ENCODE results near the gene PTPRD.
"Not testable (repeated sequence)": the region's sequence is repeated elsewhere in the genome, so short reads cannot be mapped to it uniquely, and the experiment has no call there.

The PTPRD gene

DNA sequence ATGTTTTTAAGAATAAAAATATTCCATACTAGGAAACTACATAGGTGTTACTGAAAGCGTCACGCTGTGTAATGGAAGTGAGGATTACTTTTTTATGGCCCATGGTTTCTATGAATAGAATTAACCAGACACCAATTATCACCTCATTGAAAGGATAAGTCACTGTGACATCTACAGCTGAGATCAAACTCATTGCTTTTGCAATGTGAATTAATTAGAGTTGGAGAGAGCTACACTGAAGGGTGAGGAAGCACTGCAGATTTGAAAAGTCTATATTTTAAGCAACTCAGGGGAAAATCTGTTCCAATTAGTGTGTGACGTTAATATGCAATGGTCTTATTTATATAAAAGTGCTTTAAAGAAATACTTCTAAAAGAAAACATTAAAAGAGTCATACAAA is 1513.2 kb downstream of the PTPRD start:
- DNase-seq, result no peak

DNA sequence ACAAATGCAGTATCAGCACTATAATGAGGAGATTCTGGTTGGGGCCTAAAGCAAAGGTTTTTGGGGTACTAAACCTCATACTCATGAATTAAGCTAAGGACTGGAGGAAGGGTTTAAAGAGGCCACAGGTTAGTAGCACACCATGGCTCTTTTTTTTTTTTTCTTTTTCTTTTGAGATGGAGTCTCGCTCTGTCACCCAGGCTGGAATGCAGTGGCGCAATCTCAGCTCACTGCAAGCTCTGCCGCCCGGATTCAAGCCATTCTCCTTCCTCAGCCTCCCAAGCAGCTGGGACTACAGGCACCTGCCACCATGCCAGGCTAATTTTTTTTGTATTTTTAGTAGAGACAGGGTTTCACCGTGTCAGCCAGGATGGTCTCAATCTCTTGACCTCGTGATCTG is 1515.5 kb downstream of the PTPRD start:
- not testable (repeated sequence) for DNase-seq

DNA sequence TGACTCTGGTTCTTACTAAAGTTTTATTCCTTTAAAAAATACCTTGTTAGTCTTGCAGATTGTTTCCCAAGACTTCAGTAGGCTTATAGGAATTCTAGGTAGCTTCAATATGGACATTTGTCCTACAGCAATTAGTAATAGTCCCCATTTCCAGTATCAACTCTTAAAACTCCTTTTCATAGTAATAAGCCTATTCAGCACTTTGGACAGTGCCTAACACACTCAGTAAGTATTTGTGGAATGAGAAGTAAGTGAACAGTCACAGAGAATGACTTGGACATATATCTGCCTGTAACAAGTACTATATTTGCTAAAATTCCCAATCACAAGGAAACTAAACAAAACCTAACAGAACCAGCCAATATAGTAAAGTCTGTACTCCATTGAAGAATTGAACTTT is 1521.4 kb downstream of the PTPRD start:
- DNase-seq, result no peak

DNA sequence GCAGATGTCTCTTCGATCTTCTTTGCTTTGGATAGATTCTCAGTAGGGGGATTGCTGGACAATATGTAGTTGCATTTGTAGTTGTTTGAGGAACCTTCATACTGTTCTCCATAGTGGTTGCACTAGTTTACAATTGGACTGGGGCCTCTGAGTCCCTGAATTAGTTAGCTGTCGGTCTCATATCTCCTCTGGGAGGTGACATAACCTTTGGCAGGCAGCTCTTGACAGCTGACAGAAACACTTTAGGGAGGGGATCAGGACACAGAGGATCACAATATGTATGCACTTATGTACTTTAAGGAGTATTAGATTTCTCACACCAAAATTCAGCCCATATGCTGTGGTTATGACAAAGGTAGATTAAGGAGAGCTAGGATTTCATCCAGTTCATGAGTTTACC is 1533.3 kb downstream of the PTPRD start:
- DNase-seq, result no peak

DNA sequence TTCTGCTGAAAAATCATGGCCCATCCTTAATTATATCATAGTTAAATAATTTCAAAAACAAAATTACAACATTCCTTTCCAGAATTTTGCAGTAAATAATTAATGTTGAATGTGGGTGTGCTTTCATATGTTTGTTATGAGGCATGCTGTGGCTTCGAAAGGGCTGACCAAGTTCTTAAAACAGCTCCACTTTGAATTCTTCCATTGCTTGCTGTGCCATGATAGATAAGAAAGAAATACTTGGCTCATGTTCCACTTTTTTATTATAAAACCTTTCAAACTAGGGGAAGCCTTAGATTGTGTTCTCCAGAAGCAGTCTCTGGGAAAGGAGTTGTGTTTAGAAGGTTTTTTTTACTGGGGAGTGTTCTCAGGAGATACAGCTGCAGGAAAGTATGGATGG is 1534.5 kb downstream of the PTPRD start:
- no peak for DNase-seq

DNA sequence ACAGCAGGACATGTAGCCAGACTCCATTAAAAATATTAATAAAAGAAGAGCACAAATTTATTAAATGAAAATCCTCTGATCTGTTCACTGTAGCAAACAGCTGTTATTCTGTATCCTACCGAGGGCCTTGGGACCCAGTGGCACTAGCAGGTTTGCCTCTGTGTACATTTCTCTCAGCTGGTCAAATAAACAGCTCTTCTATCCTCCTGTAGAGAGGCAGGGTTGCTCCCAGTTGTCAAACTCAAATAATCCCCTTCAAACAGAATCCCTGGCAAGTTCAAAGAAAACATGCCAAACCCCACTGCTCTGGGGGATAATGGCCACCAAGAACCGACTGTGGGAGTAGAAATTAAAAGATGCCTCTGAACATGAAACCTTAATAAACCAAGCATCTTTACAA is 1551.2 kb downstream of the PTPRD start:
- DNase-seq, result no peak

DNA sequence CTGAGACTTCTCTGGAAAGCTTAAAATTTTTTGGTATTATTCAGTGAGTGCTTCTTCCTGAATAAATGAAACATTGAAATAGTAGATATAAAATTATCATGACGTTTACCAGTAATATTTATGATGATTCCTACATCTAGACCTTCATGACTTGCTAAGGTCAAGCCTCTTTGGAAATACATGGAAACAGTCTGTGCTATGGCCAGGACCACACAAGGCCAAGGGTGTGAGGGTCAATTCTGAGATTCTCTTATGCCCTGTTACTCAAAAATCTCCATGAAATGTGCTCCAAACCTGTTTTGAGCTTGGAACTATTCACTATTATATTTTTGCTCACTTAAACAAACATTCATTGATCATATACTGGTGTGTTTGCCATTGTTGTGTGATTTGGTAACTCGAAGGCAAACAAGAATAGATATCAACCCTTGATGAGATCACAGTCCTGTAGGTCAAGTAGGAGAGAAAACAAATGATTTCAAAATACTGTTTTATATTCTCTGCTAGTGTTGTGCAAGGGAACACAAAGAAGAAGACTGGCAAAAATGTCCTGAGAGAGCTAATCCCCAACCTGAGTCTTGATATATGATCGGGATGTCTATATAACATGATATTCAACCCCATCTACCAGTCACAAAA is 1558.3 kb downstream of the PTPRD start:
- no peak for DNase-seq

DNA sequence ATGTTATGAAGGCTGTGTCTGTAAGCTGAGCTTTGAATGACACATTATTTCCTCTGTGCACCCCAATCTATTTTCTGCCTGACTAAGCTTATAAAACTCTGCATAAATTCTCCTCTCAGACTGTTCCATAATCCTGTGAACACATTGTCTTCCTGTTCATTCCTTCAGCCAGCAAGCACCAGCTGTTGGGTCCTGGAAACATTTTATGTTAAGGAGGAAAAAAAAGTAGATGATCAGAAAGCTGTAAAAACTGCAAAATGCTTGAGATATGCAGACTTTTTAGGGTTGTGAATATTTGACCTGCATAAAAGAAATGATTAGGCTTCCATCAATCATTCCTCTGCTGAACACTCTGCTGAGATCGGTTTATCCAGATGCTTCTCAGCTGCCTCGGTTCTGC is 1567.2 kb downstream of the PTPRD start:
- no peak for DNase-seq

DNA sequence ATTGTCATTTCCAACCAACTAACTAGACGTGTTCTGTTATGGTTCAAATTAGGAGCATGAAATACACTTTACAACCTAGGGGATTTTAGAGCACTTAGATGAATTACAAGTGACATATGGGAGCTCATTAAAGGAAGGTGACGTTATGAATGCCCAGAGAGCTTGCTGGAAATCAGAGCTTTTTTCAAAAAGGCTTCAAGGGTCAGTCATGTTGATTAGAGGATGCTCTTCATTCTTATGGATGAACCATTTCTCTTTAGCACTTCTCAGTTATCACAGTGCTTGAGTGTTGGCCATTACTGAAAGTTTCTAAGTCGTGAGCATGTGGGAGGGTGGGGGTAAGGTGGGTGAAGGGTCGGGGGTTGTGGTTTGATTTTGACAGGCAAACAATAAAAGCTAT is 1567.7 kb downstream of the PTPRD start:
- no peak for DNase-seq

DNA sequence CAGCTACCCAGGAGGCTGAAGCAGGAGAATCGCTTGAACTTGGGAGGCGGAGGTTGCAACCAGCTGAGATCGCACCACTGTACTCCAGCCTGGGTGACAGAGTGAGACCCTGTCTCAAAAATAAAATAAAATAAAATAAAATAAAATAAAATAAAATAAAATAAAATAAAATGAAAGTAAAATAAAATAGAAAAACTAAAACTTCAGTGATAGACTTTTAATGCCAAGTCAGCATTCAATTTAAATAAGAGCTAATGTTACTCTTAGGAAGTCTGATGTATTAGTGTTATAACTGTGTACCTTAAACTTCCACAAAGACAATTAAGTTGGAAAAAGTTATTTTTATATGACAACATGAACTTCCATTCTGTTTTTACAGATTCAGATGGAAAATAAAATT is 1569.0 kb downstream of the PTPRD start:
- DNase-seq, result not testable (repeated sequence)

DNA sequence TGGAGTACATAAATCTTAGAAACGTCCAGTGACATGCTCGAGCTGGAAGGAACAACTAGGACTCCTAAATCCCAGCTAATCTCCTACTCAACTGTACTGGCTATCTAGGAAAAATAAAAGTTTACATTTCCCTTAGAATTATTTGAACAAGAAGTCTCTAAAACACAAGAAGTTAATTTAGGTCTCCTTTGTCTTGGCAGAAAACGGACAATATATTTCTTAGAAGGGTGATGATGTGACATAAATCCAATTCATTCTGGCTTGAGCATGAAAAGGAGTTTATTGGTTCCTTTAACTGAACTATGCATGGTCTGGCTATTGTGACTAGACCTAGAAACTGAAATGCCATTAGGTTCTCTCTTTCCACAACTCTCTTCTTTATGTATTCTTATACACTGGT is 1571.0 kb downstream of the PTPRD start:
- DNase-seq, result no peak

DNA sequence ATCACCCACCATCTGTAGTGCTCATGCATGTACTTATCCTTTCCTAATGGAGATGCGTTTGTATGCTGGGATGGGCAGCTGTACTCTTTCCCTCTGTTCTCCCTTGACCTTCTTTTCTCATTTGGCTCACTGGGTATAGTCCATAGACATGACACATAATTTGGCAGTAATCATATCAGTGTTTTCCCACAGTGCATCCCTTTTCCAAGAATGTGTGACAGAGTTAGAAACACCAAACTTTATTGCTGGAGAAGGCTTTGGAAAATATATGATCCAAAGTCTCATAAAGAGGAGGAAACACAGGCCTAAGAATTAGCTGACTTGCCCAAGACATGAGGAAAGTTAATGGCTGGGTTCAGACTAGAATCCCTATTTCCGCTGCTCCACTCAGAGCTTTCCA is 1579.8 kb downstream of the PTPRD start:
- no peak for DNase-seq

DNA sequence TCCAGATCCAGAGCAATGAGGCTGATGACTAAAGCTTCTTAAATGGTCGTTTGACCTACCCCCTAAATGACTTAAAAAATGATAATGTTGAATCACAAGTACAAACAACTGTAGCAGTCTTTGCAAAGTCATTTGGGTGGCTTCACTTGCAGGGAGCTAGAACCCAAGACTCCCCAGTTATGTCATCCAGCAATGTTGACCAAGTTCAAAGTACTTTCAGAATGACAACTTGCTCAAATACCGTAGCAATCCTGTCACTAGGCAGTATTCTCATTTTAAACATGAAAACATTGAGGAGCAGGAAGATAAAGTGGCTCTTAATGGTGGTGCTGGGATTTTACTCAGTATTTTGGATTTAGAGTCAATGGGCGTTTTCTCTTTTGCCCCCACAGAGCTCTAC is 1596.2 kb downstream of the PTPRD start:
- no peak for DNase-seq

DNA sequence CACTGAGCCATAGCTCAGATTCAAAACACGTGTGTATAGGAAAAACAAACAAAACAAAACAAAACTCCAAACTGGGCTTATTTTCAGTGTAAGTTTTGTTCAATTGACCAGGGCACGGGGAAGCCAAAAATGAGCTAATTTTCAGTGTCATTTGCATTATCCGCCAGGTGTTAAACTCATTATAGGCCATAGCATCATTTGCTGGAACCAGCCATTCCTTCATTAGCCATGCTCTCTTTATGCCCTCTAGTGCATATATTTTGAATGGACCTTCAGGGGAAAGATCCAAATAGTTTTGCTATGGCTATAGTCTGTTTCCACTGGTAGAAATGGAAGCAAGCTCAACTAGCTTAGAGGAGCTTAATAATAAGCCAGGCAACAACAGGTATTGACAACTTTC is 1608.0 kb downstream of the PTPRD start:
- no peak for DNase-seq

DNA sequence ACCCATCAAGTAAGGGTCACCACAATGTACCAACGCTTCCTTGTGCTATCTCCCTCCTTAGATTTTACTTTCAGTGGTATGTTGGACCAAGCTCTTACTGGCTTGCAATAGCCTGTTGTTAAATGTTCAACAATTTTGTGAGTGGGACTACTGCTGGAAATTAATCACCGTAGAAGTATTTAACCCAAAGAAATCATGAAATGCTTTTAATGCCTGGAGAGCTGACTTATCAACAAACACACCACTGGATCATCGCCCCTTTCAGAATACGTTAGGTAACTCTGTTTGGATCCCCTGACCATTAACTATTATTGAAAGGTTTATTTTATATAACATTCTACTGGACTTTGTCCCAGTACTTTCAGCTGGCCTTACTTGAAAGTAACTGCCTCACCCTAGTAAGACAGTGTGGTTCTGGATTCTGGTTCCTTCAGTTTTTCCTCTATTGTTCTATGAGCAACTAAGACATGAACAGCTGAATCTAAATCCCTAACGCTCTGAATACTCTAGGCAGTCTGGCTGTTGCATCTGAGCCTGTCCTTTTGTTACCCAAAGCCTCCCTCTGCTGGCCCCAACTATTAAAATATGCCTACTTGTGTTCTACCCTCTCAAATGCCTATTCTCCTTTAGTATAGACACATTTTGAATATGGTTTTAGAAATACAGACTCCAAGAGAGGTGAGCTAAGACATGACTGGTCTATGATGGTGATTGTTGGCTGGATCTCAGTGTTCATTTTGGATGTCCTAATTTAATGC is 1609.8 kb downstream of the PTPRD start:
- no peak for DNase-seq

DNA sequence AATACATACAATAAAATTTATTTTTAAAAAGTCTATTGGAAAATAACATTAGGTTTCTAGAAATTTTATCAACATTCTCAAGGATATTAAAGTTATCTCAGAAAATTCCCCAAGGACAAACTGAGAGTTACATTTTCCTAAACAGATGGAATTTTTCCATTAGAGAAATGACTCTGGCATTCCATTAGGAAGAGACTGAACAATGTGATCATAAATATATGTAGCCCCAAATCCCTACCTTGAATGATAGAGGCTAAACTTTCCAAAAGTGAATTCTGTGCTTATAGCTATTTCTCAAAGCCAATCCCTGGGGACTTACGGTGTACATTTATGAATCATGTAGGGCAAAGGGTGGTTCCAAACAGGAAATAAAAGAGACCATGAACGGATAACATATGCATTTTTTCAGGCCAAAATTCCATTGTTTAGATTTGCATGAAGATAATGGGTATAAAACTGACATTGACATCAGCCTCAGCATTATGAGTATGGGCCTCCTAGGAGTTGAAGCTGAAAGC is 1632.2 kb downstream of the PTPRD start:
- DNase-seq, result no peak

DNA sequence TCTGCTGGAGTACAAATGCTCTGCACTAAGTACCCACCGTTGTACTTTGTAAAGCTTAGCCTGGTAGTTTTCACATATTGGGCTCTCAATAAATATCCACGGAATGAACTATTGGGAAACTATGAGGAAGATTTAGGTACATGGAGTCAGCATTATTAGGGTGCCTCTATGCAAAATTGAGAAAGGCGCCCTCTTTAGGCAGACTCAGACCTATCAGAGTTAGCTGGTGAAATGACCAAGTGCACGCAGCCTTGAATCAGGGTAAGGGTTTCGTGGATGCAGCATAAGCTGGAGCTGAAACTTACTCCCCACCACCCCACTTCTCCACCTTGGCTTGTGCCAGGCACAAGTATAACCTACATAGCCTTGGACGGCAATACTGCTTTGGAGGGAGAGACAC is 1634.5 kb downstream of the PTPRD start:
- no peak for DNase-seq

DNA sequence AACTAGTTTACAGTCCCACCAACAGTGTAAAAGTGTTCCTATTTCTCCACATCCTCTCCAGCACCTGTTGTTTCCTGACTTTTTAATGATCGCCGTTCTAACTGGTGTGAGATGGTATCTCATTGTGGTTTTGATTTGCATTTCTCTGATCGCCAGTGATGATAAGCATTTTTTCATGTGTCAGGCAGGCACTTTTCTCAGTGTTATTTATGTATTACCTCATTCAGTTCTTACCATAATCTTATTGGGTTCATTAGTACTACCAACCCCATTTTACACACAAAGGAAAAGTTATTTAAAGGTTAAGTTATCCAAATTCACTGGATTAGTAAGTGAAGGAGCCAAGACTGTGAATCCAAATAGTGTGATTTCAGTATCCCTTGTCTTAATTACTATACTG is 1644.5 kb downstream of the PTPRD start:
- not testable (repeated sequence) for DNase-seq

DNA sequence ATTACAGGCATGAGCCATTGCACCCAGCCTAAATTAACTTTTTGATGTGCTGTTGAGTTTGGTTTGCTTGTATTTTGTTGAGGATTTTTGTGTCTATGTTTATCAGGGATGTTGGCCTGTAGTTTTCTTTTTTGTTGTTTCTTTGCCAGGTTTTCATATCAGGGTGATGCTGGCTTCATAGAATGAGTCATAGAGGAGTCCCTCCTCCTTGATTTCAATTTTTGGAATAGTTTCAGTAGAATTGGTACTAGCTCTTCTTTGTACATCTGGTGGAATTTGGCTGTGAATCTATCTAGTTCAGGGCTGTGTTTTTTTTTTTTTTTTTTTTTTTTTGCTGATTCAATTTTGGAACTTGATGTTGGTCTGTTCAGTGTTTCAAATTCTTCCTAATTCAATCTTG is 1648.9 kb downstream of the PTPRD start:
- no peak for DNase-seq

DNA sequence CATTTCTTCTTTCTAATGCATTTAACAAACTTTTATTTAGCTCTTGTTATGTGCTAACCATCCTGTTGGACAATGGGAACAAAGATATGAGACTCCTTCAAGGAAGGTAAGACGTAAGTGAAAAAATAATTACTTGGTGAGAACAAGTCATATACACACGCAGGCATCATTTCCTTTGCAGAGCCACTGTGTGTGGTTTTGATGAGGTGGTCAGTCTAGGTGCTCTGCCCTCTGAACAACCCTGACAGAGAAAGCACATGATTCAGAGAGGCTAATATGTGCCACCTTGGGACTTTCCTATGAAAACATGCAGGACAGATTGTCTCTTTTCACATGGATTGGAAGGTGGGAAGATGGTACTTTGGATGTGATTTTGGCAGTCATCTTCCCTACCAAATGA is 1650.7 kb downstream of the PTPRD start:
- DNase-seq, result no peak

DNA sequence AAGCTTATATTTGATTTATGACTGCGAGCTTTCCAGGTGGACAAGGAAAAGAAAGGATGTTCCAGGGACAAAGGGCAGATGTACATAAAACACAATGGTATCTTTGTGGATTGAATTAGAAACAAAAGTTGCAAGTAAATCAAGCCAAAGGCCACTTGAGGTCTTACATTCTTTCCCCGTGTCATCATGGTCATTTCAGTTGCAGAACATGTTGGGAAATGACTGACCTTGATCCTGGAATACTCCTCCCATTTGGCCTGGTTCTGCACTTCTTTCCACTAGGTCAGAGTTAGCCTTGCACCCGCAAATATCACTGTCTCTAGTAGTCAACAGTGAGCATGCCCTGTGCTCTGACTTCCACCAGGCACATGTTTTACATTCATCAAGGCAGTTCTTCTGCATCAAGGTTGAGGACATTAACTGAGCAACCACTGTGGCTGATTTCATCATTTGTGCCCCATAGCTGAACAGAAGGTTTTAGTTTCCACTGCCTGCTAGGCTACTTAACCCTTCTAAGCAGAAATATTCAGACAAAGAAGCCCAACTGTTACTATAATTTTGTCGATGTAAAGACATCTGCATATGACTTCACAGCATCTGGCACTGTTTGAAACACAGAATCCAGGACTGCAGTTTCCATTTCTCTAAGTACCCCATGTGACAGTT is 1651.5 kb downstream of the PTPRD start:
- DNase-seq, result no peak

DNA sequence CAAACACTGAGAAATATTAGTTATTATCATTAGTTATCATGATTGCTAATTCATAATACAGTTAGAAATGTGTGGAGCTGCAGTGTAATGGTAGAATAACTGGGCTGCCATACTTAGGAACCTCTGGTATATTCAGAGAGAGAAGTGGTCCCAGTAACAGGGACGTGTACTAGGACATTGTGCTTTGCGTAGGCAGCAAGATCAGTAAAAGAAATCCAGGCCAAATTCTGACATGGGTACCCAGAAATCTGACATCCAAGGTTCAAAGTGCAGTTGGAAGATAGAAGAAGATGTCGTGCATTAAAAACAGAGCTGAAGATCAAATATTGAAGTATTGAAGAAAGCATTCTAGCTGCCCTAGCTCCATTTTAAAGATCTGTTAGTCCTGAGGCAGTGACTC is 1652.5 kb downstream of the PTPRD start:
- DNase-seq, result no peak

DNA sequence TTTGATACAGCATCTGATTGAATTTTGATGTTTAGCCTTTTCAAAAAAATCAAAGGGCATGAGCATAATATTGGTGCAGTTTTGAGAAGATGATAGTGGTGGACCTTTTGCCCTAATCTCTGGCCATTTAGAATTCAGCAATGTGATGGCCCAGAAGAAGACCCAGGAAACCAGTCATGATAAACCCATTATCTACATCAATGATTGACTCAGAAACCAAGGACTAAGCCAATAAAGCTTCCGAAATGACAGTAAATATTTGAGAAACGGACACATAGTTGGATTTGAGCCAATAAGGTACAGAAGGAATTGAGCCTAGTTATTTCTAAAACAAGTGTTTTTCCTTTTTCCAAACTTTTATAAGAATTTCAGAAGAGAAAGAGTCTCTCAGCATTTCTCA is 1654.4 kb downstream of the PTPRD start:
- DNase-seq, result no peak

DNA sequence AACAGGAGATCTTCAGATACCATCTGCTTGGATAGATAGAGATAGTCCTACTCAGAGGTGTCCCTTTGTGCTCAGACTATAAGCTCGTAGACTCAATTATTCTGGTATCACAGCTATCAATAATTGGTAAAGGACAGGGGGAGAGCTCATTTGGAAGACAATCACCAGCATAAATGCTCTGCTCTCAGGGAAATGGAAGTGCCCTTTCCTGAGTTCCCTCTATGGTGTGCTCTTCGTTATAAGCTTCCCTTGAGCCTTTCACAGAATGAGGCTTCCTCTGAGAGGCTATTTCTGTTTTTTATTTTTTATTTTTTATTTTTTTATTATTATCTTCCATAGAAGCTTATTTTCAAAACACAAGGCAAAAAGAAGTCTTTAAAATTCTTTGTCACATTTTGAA is 1657.5 kb downstream of the PTPRD start:
- DNase-seq, result no peak

Measured in SW 1271 (cell line).